NOMO-1 treated with DMSO at 0.1 percent for 48 hours (cell line): ENCODE measurements around the gene C7orf33.
"Not testable (repeated sequence)": the region's sequence is repeated elsewhere in the genome, so short reads cannot be mapped to it uniquely, and the experiment has no call there.

Source experiments
- DNase-seq: peaks from one replicate; lab custom pipeline; 2025; ENCODE audit not compliant: unreplicated experiment; lab: John Stamatoyannopoulos, UW

C7orf33 gene

DNA sequence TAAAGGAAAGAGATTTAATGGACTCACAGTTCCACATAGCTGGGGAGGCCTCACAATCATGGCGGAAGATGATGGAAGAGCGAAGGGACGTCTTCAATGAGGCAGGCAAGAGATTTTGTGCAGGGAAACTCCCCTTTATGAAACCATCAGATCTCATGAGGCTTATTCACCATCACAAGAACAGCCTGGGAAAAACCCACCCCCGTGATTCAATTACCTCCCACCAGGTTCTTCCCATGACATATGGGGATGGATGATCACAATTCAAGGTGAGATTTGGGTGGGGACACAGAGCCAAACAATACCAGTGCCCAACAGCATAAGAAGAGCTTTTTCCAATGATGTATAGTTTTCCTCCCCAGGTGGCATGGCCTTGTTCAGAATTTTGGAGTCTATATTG lies 11.2 kb upstream of the C7orf33 start:
- no peak for DNase-seq

GRCh38 chr7:148580446-148580845 lies 10.1 kb upstream of the C7orf33 start:
- DNase-seq = no peak

- DNase-seq = peak; percentile 69
Measured at GRCh38 chr7:148581624-148582023, 8.9 kb upstream of the C7orf33 start.

DNA sequence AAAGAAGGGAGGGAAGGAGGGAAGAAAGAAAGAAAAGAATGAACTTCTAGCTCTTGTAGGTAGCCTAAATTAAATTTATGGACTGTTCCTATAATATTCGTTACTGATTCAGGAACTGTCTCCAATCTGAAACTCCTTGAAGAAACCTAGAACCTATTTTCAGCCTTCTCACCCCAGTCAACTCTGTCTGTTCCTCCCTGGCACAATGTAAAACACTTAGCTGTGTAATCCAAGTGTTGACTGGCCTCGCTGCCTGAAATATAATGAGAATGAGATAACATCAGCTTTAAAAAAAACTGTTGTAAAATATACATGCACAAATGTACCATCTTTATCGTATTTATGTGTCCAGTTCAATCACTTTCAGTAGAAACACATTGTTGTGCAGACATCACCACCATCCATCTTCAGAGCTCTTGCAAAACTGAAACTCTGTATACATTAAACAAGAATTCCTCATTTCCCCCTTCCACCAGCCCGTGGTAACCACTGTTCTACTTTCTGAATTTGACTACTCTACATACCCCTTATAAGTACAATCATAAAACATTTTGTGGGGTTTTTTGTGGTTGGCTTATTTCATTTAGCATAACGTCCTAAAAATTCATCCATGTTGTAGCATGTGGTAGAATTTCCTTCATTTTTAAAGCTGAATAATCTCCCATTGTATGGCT lies 6.3 kb upstream of the C7orf33 start:
- peak; percentile 14 for DNase-seq

GRCh38 chr7:148585399-148585798 lies 5.2 kb upstream of the C7orf33 start:
- DNase-seq = no peak

- DNase-seq = no peak
Measured at GRCh38 chr7:148587076-148587475, 3.5 kb upstream of the C7orf33 start.

GRCh38 chr7:148588168-148588567 lies 2.4 kb upstream of the C7orf33 start:
- no peak for DNase-seq

- DNase-seq = no peak
Measured at GRCh38 chr7:148588670-148589131, 1.9 kb upstream of the C7orf33 start.

GRCh38 chr7:148589640-148590039 lies 926 bp upstream of the C7orf33 start:
- no peak for DNase-seq

GRCh38 chr7:148596354-148596753 lies 5.8 kb downstream of the C7orf33 start:
- not testable (repeated sequence) for DNase-seq

DNA sequence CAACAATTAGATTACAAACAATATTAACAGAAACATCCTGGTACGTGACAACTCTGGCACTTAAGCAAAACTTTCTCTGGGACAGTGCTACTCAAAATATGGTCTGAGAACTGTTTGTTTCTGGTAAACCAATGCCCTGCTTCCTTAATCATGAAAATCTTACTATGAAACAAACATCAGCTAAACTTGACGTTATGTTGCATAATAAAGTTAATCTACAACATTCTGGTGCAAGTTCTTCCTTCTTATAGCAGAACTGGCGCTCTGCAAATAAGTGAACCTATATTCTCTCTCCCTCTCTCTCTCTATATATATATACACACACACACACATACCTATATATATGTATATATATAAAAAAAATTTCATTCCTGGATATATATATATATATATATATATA lies 7.8 kb downstream of the C7orf33 start:
- peak; percentile 1 for DNase-seq

- DNase-seq = no peak
Measured at GRCh38 chr7:148605350-148605749, 14.8 kb downstream of the C7orf33 start.

DNA sequence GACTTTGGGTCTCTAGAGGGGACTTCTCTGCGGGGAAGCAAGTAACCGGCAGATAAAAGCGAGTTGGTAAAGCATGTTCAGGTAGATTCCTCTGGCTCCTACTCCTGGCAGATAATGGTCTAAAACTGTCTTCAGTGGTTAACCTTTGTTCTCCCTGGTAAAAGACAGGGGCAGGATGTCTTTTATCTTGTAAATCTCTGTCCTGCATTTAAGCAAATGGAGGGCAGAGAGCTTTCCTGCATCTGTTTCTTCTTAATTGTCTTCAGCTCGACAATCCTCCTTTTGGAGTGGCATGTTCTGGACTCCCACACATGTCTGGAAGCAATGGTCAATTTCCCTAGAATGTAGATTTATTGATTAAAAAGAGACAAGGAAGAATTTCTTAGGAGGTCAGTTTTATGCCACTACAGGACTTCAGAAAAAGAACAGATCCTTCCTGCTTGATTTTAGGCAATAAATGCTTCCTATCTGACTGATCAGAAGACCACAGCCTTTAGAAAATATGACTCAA lies 16.6 kb downstream of the C7orf33 start:
- no peak for DNase-seq

GRCh38 chr7:148609045-148609725 lies 18.6 kb downstream of the C7orf33 start:
- DNase-seq = no peak

GRCh38 chr7:148611692-148612091 lies 21.1 kb downstream of the C7orf33 start:
- no peak for DNase-seq

GRCh38 chr7:148615085-148615730 lies 24.6 kb downstream of the C7orf33 start:
- DNase-seq = peak; percentile 25

DNA sequence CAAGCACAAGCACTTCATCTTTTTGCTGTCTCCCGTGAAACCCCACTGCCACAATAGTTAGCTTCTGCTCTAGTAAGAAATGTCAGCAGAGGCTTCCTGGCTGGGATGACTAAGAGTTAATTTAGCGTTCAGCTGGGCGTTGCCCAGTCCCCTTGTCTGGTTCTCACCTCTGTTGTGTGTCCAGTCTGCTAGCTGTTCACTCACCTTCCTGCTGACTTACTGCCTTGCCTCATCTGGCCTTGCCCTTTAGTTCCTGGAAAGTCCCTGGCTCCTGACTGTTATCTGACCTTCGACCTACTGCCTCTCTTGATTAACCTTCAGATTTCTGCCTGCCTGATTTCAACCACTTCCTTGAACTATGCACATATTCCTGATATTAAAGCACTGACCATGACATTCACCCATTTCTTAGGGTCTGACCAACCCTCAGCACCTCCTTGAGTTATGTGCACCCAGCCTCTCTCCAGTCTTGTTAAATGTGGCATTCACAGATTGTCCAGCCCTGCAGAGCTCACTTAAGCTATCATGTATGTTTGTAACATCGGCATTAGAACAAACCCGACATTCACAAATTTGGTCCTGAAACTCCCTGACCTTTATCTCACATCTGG lies 30.3 kb downstream of the C7orf33 start:
- peak; percentile 21 for DNase-seq

DNA sequence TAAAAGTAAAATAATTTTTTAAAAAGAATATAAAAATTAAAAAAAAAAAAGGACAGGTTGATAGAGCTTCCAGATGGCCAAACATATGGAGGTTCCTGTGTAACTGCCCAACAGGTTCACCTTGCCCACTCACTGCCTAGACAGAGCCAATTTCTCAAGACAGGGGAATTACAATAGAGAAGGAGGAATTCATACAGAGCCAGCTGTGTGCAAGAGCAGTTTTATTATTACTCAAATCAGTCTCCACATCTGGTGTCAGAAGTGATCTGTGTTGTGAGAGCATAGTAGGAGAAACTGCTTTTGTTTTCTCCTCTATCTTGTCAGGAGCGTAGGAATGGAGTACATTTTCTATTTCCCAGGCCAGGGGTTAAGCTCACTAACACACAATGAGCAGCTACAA lies 31.0 kb downstream of the C7orf33 start:
- DNase-seq = no peak

DNA sequence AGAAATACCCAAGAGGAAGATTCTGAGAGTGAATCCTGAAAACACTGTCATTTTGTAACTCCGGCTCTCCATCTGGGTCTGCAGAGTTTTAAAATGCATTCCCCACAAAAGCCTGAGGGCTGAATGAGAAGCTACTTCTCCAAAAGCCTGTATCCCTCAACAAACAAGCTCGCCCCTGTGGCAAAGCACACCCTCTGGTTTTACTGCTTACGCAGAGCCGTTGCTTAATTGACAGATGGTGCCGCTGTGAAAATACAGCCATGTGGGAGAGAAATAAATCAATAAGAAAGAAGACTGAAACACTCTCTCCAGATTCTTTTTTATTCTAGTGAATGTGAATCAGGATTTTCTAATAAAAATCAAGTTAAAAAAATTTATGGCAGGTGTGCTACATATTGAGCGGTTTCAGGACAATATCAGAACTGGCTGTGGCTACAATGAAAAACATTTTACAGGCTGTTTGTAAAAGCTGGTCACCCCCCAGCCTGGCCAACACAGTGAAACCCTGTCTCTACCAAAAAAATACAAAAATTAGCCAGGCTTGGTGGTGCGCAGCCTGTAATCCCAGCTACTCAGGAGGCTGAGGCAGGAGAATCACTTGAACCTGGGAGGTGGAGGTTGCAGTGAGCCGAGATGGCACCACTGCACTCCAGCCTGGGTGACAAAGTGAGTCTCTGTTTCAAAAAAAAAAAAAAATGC lies 32.5 kb downstream of the C7orf33 start:
- DNase-seq = peak; percentile 66

GRCh38 chr7:148623586-148624282 lies 33.2 kb downstream of the C7orf33 start:
- DNase-seq = no peak
